PFSK-1 (cell line): ENCODE measurements around the gene AUTS2.

Experiments used
- POLR2AphosphoS5 ChIP-seq: IDR thresholded peaks from 2 replicates; pipeline ENCODE4 v1.6.1; 2012; ENCODE audit warnings: low read depth, mild to moderate bottlenecking, control low read depth, low read length, moderate library complexity
- SIN3A ChIP-seq: IDR thresholded peaks from 2 replicates; pipeline ENCODE4 v1.6.1; 2012; ENCODE audit warnings: mild to moderate bottlenecking, low read length, moderate library complexity, borderline replicate concordance; ENCODE audit not compliant: insufficient read depth
- TAF1 ChIP-seq: IDR thresholded peaks from 2 replicates; pipeline ENCODE4 v1.6.1; 2012; ENCODE audit warnings: low read length, control low read depth, borderline replicate concordance; ENCODE audit not compliant: insufficient read depth
- TF ChIP-seq, protein P1 (sequence below), 2 experiments: IDR thresholded peaks; 2 replicates each; pipeline versions ENCODE4 v1.6.1 to v1.8.0; 2011 to 2012; ENCODE audit warnings: low read depth in 2 of 2, low read length in 2 of 2, control low read depth in 1 of 2, inconsistent platforms in 1 of 2, mild to moderate bottlenecking in 1 of 2, moderate library complexity in 1 of 2; ENCODE audit not compliant: insufficient read depth in 1 of 2

GRCh38 chr7:69625798-69626197, 27.5 kb downstream of the AUTS2 start:
- TF ChIP-seq POLR2AphosphoS5 (no peak), TAF1 (no peak), SIN3A (no peak)
- TF ChIP-seq, protein P1, sequence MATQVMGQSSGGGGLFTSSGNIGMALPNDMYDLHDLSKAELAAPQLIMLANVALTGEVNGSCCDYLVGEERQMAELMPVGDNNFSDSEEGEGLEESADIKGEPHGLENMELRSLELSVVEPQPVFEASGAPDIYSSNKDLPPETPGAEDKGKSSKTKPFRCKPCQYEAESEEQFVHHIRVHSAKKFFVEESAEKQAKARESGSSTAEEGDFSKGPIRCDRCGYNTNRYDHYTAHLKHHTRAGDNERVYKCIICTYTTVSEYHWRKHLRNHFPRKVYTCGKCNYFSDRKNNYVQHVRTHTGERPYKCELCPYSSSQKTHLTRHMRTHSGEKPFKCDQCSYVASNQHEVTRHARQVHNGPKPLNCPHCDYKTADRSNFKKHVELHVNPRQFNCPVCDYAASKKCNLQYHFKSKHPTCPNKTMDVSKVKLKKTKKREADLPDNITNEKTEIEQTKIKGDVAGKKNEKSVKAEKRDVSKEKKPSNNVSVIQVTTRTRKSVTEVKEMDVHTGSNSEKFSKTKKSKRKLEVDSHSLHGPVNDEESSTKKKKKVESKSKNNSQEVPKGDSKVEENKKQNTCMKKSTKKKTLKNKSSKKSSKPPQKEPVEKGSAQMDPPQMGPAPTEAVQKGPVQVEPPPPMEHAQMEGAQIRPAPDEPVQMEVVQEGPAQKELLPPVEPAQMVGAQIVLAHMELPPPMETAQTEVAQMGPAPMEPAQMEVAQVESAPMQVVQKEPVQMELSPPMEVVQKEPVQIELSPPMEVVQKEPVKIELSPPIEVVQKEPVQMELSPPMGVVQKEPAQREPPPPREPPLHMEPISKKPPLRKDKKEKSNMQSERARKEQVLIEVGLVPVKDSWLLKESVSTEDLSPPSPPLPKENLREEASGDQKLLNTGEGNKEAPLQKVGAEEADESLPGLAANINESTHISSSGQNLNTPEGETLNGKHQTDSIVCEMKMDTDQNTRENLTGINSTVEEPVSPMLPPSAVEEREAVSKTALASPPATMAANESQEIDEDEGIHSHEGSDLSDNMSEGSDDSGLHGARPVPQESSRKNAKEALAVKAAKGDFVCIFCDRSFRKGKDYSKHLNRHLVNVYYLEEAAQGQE (IDR thresholded peaks at IDR 0.05; ENCODE audit: insufficient read depth in 1 of 2, low read depth in 2 of 2, low read length in 2 of 2): no peak
